ENCODE results near the gene SGMS2.

SGMS2 gene

GRCh38 chr4:107894138-107894603 lies 69.4 kb downstream of the SGMS2 start:
- H3K27me3 ChIP-seq: peaks cover 13% of the 10 kb centered on the region
- no peak overlapping the region for H3K4me3 ChIP-seq (ENCODE audit: low read depth, low read length)
- no peak for TF ChIP-seq CTCF (IDR thresholded peaks at IDR 0.05; ENCODE audit: low read depth, low read length)
- no peaks in the 10 kb centered on the region for H3K4me1 ChIP-seq
- H3K9me3 ChIP-seq: no peaks in the 10 kb centered on the region; the same call in 1 of the 2 replicates
- H3K36me3 ChIP-seq: no peaks in the 10 kb centered on the region
- no peak for DNase-seq

- H3K36me3 ChIP-seq: no peaks in the 10 kb centered on the region
- peaks cover 21% of the 10 kb centered on the region for H3K27me3 ChIP-seq
- no peak for DNase-seq
- no peaks in the 10 kb centered on the region; the same call in 1 of the 2 replicates for H3K9me3 ChIP-seq
- no peaks in the 10 kb centered on the region for H3K4me1 ChIP-seq
- TF ChIP-seq CTCF (IDR thresholded peaks at IDR 0.05; ENCODE audit: low read depth, low read length): no peak
- H3K4me3 ChIP-seq (ENCODE audit: low read depth, low read length): no peak overlapping the region
Measured at GRCh38 chr4:107896158-107896645, 71.5 kb downstream of the SGMS2 start.

- H3K36me3 ChIP-seq: no peaks in the 10 kb centered on the region
- H3K9me3 ChIP-seq: no peaks in the 10 kb centered on the region; the same call in 1 of the 2 replicates
- H3K4me3 ChIP-seq (ENCODE audit: low read depth, low read length): no peak overlapping the region
- no peak for DNase-seq
- H3K4me1 ChIP-seq: no peaks in the 10 kb centered on the region
- TF ChIP-seq CTCF (IDR thresholded peaks at IDR 0.05; ENCODE audit: low read depth, low read length): no peak
- H3K27me3 ChIP-seq: peaks cover 21% of the 10 kb centered on the region
Measured at GRCh38 chr4:107896646-107897045, 71.9 kb downstream of the SGMS2 start.

- H3K4me3 ChIP-seq (ENCODE audit: low read depth, low read length): no peak overlapping the region
- no peak for TF ChIP-seq CTCF (IDR thresholded peaks at IDR 0.05; ENCODE audit: low read depth, low read length)
Measured at GRCh38 chr4:107897823-107898222, 73.1 kb downstream of the SGMS2 start.

GRCh38 chr4:107900067-107900466 lies 75.3 kb downstream of the SGMS2 start:
- Histone ChIP-seq H3K9me3 (no peaks in the 10 kb centered on the region; the same call in 1 of the 2 replicates), H3K4me1 (no peaks in the 10 kb centered on the region), H3K36me3 (no peaks in the 10 kb centered on the region), H3K27me3 (peaks cover 21% of the 10 kb centered on the region), H3K4me3 (ENCODE audit: low read depth, low read length) (no peak overlapping the region)
- DNase-seq: no peak
- TF ChIP-seq CTCF (IDR thresholded peaks at IDR 0.05; ENCODE audit: low read depth, low read length): no peak

More at GRCh38 chr4:107897823-107898222, 73.1 kb downstream of the SGMS2 start:
- H3K4me1 ChIP-seq: no peaks in the 10 kb centered on the region
- no peak for DNase-seq
- no peaks in the 10 kb centered on the region; the same call in 1 of the 2 replicates for H3K9me3 ChIP-seq
- H3K27me3 ChIP-seq: peaks cover 21% of the 10 kb centered on the region
- no peaks in the 10 kb centered on the region for H3K36me3 ChIP-seq

- peaks cover 21% of the 10 kb centered on the region for H3K27me3 ChIP-seq
Measured at GRCh38 chr4:107900508-107900907, 75.8 kb downstream of the SGMS2 start.

More at GRCh38 chr4:107900508-107900907, 75.8 kb downstream of the SGMS2 start:
- Histone ChIP-seq H3K4me3 (ENCODE audit: low read depth, low read length) (no peak overlapping the region), H3K9me3 (no peaks in the 10 kb centered on the region; the same call in 1 of the 2 replicates), H3K36me3 (no peaks in the 10 kb centered on the region), H3K4me1 (no peaks in the 10 kb centered on the region)
- TF ChIP-seq CTCF (IDR thresholded peaks at IDR 0.05; ENCODE audit: low read depth, low read length): no peak
- DNase-seq: no peak
